ENCODE data around the gene MX2. TPM values are rescaled to one million over a fixed set of nuclear protein-coding genes. Genes with fewer than 3 reads are reported as not detected.
A peak's percentile ranks its signal among the peaks of the same experiment; 100 is the strongest.

Gene MX2
- total RNA-seq, 1 donor from 2014 or later = 18.9 TPM

- DNase-seq (ENCODE audit: low spot score) = no peak
These were observed 18.1 kb downstream of the MX2 start for GRCh38 chr21:41379901-41380300.

GRCh38 chr21:41381731-41382130, 19.9 kb downstream of the MX2 start:
- DNase-seq (ENCODE audit: low spot score) = no peak

- DNase-seq (ENCODE audit: low spot score) = no peak
These were observed 25.4 kb downstream of the MX2 start for GRCh38 chr21:41387042-41387819.

- DNase-seq (ENCODE audit: low spot score) = no peak
These were observed 26.0 kb downstream of the MX2 start for GRCh38 chr21:41387824-41388223.

GRCh38 chr21:41388259-41388658, 26.4 kb downstream of the MX2 start:
- DNase-seq (ENCODE audit: low spot score) = no peak

- DNase-seq (ENCODE audit: low spot score) = no peak
These were observed 28.3 kb downstream of the MX2 start for GRCh38 chr21:41390043-41390639.

GRCh38 chr21:41393876-41394465, 32.1 kb downstream of the MX2 start:
- DNase-seq (ENCODE audit: low spot score) = no peak

- peak; percentile 69 for DNase-seq (ENCODE audit: low spot score)
These were observed 34.8 kb downstream of the MX2 start for GRCh38 chr21:41396558-41397075.

- DNase-seq (ENCODE audit: low spot score) = no peak
These were observed 35.7 kb downstream of the MX2 start for GRCh38 chr21:41397471-41397891.

GRCh38 chr21:41398251-41398650, 36.4 kb downstream of the MX2 start:
- DNase-seq (ENCODE audit: low spot score) = no peak

- DNase-seq (ENCODE audit: low spot score) = no peak
These were observed 37.0 kb downstream of the MX2 start for GRCh38 chr21:41398831-41399230.

GRCh38 chr21:41399246-41399800, 37.5 kb downstream of the MX2 start:
- no peak for DNase-seq (ENCODE audit: low spot score)

- no peak for DNase-seq (ENCODE audit: low spot score)
These were observed 40.4 kb downstream of the MX2 start for GRCh38 chr21:41402231-41402630.

- no peak for DNase-seq (ENCODE audit: low spot score)
These were observed 41.0 kb downstream of the MX2 start for GRCh38 chr21:41402796-41403195.

- DNase-seq (ENCODE audit: low spot score) = no peak
These were observed 41.5 kb downstream of the MX2 start for GRCh38 chr21:41403331-41403730.

- DNase-seq (ENCODE audit: low spot score) = no peak
These were observed 42.1 kb downstream of the MX2 start for GRCh38 chr21:41403966-41404365.

GRCh38 chr21:41405321-41405720, 43.5 kb downstream of the MX2 start:
- no peak for DNase-seq (ENCODE audit: low spot score)

GRCh38 chr21:41406340-41406739, 44.5 kb downstream of the MX2 start:
- no peak for DNase-seq (ENCODE audit: low spot score)

- DNase-seq (ENCODE audit: low spot score) = no peak
These were observed 46.0 kb downstream of the MX2 start for GRCh38 chr21:41407541-41408460.

- DNase-seq (ENCODE audit: low spot score) = no peak
These were observed 48.5 kb downstream of the MX2 start for GRCh38 chr21:41410361-41410760.

- no peak for DNase-seq (ENCODE audit: low spot score)
These were observed 49.1 kb downstream of the MX2 start for GRCh38 chr21:41410767-41411448.

Measured in ureter (tissue), 1 donor.